Stimulated activated naive CD8-positive, alpha-beta T cell treated with anti-CD3 and anti-CD28 coated beads, Interleukin-15, Interleukin-2, amounts not matched to agents 100 U/mL and 50 U/mL, for 24 hours (primary cell): ENCODE results near the gene EIF2S2.

ENCODE experiments used
- ATAC-seq: fragments of 150-1000 bp; cut with Tn5 transposase; one replicate; pipeline ENCODE4 v1.10.0; 2021
- DNase-seq: peaks from one replicate; pipeline ENCODE4 v3.0.0; 2021

EIF2S2 gene

GRCh38 chr20:34088305-34089174 lies 23.5 kb downstream of the EIF2S2 start:
- DNase-seq (no peak), ATAC-seq (peak; percentile 7)

GRCh38 chr20:34085544-34086040 lies 26.5 kb downstream of the EIF2S2 start:
- no peak for DNase-seq
- ATAC-seq, result no peak

- ATAC-seq (no peak), DNase-seq (no peak)
Measured at GRCh38 chr20:34084227-34084923, 27.7 kb downstream of the EIF2S2 start.

- no peak for ATAC-seq
- no peak for DNase-seq
Measured at GRCh38 chr20:34083781-34084180, 28.3 kb downstream of the EIF2S2 start.

GRCh38 chr20:34083137-34083536 lies 28.9 kb downstream of the EIF2S2 start:
- ATAC-seq (no peak), DNase-seq (no peak)

GRCh38 chr20:34082232-34082887 lies 29.7 kb downstream of the EIF2S2 start:
- ATAC-seq (no peak), DNase-seq (no peak)

GRCh38 chr20:34079818-34080217 lies 32.2 kb downstream of the EIF2S2 start:
- DNase-seq (no peak), ATAC-seq (no peak)

GRCh38 chr20:34078540-34078939 lies 33.5 kb downstream of the EIF2S2 start:
- no peak for DNase-seq
- ATAC-seq, result no peak

- DNase-seq, result no peak
- no peak for ATAC-seq
Measured at GRCh38 chr20:34076952-34077351, 35.1 kb downstream of the EIF2S2 start.

- DNase-seq (no peak), ATAC-seq (no peak)
Measured at GRCh38 chr20:34075647-34076046, 36.4 kb downstream of the EIF2S2 start.

- ATAC-seq (peak; percentile 74), DNase-seq (peak; percentile 44)
Measured at GRCh38 chr20:34074101-34074760, 37.8 kb downstream of the EIF2S2 start.

GRCh38 chr20:34072778-34073177 lies 39.3 kb downstream of the EIF2S2 start:
- DNase-seq (no peak), ATAC-seq (no peak)

- ATAC-seq (no peak), DNase-seq (no peak)
Measured at GRCh38 chr20:34072076-34072475, 40.0 kb downstream of the EIF2S2 start.

- no peak for DNase-seq
Measured at GRCh38 chr20:34070859-34071258, 41.2 kb downstream of the EIF2S2 start.

GRCh38 chr20:34070079-34070439 lies 42.0 kb downstream of the EIF2S2 start:
- ATAC-seq (no peak), DNase-seq (no peak)

More at GRCh38 chr20:34070859-34071258, 41.2 kb downstream of the EIF2S2 start:
- no peak for ATAC-seq

GRCh38 chr20:34069341-34070078 lies 42.5 kb downstream of the EIF2S2 start:
- DNase-seq, result peak; percentile 49
- peak; percentile 76 for ATAC-seq

GRCh38 chr20:34068001-34068400 lies 44.0 kb downstream of the EIF2S2 start:
- no peak for DNase-seq
- no peak for ATAC-seq

GRCh38 chr20:34066476-34067090 lies 45.5 kb downstream of the EIF2S2 start:
- DNase-seq, result no peak
- ATAC-seq, result no peak

GRCh38 chr20:34065260-34065659 lies 46.8 kb downstream of the EIF2S2 start:
- DNase-seq, result no peak
- no peak for ATAC-seq

GRCh38 chr20:34064286-34064685 lies 47.8 kb downstream of the EIF2S2 start:
- DNase-seq (no peak), ATAC-seq (no peak)
